MM.1S (cell line): ENCODE measurements around the gene RSU1.

Source experiments
- EZH2phosphoT487 ChIP-seq: fragments of 300-600 bp; sonication (generic); IDR thresholded peaks from 2 replicates; pipeline ENCODE4 v1.6.1; 2018; ENCODE audit warnings: antibody characterized with exemption, low read length
- TF ChIP-seq, protein P1 (sequence below): fragments of 300-600 bp; sonication (generic); IDR thresholded peaks from 2 replicates; pipeline ENCODE4 v1.5.1; 2016; ENCODE audit warnings: antibody characterized with exemption, low read length, mixed read lengths

DNA sequence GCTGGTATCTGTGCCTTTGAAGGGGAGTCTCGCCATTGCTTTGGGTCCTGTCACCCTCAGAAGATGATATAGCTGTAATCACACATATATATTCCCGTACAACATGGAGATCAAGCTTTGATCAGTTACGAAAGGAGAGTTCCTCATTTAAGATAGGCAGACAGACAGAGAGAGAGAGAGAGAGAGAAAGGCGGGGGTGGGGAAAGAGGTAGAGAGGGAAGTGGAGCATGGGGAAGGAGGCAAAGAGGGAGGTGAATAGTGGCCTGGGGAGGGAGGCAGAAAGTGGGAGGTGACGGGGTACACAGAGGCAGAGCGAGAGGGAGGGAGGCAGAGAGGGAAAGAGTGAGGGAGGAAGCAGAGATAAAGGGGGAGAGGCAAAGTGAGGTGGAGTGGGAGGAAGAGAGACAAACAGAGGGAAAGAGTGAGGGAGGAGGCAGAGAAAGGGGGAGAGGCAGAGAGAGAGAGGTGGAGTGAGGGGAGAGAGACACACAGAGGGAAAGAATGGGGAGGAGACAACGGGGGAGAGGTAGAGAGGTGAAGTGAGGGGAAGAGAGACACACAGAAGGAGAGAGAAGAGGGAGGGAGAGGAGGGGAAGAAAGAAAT is 250.9 kb downstream of the RSU1 start:
- no peak for TF ChIP-seq EZH2phosphoT487
- TF ChIP-seq, protein P1, sequence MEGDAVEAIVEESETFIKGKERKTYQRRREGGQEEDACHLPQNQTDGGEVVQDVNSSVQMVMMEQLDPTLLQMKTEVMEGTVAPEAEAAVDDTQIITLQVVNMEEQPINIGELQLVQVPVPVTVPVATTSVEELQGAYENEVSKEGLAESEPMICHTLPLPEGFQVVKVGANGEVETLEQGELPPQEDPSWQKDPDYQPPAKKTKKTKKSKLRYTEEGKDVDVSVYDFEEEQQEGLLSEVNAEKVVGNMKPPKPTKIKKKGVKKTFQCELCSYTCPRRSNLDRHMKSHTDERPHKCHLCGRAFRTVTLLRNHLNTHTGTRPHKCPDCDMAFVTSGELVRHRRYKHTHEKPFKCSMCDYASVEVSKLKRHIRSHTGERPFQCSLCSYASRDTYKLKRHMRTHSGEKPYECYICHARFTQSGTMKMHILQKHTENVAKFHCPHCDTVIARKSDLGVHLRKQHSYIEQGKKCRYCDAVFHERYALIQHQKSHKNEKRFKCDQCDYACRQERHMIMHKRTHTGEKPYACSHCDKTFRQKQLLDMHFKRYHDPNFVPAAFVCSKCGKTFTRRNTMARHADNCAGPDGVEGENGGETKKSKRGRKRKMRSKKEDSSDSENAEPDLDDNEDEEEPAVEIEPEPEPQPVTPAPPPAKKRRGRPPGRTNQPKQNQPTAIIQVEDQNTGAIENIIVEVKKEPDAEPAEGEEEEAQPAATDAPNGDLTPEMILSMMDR, result no peak
